GM12878 (cell line): ENCODE measurements around the gene BRAF. TPM values are rescaled to one million over a fixed set of nuclear protein-coding genes. Genes with fewer than 3 reads are reported as not detected.

Experiments used
- EP300 ChIP-seq, 2 experiments: fragments of 150-350 bp in 1 of 2; IDR thresholded peaks; 2 replicates each; pipeline ENCODE4 v1.6.1; 2011 to 2012; ENCODE audit warnings: low read depth in 2 of 2, low read length in 2 of 2, borderline replicate concordance in 1 of 2, improper control_type of control experiment in 1 of 2, inconsistent platforms in 1 of 2; ENCODE audit not compliant: control insufficient read depth in 1 of 2
- ETV6 ChIP-seq, 2 experiments: fragments of 450-650 bp in 1 of 2; IDR thresholded peaks in 1 of 2; conservative IDR thresholded peaks in 1 of 2; 2 replicates each; pipeline ENCODE4 v1.6.1; 2014; ENCODE audit warnings: antibody characterized with exemption in 1 of 2, borderline replicate concordance in 1 of 2, low read depth in 1 of 2, mild to moderate bottlenecking in 1 of 2, moderate library complexity in 1 of 2
- IKZF1 ChIP-seq: fragments of 450-650 bp; conservative IDR thresholded peaks from 2 replicates; pipeline ENCODE4 v1.6.1; 2017; ENCODE audit warnings: antibody characterized with exemption, mild to moderate bottlenecking
- IKZF2 ChIP-seq, 2 experiments: fragments of 450-650 bp; IDR thresholded peaks; 2 replicates each; pipeline ENCODE4 v1.6.1; 2017; ENCODE audit warnings: mild to moderate bottlenecking in 2 of 2, moderate library complexity in 2 of 2
- JUNB ChIP-seq: IDR thresholded peaks from 2 replicates; pipeline ENCODE4 v1.6.1; 2016; ENCODE audit warnings: antibody characterized with exemption, mild to moderate bottlenecking
- MTA2 ChIP-seq: fragments of 450-650 bp; IDR thresholded peaks from 2 replicates; pipeline ENCODE4 v1.6.1; 2016; ENCODE audit warnings: low read depth, mild to moderate bottlenecking, moderate library complexity
- RAD51 ChIP-seq: fragments of 450-650 bp; IDR thresholded peaks from 2 replicates; pipeline ENCODE4 v1.6.1; 2016; ENCODE audit warnings: moderate library complexity, mild to moderate bottlenecking, inconsistent platforms
- RFX5 ChIP-seq: IDR thresholded peaks from 2 replicates; pipeline ENCODE4 v1.6.1; 2011; ENCODE audit warnings: low read depth, low read length, improper control_type of control experiment
- SMAD5 ChIP-seq: IDR thresholded peaks from 2 replicates; pipeline ENCODE4 v1.6.1; 2016; ENCODE audit warnings: antibody characterized with exemption, low read depth
- SUZ12 ChIP-seq: fragments of 200-600 bp; sonication (generic); IDR thresholded peaks from one replicate; pipeline ENCODE4 v1.6.1; 2018; ENCODE audit warnings: antibody characterized with exemption, mild to moderate bottlenecking; ENCODE audit not compliant: unreplicated experiment
- ZNF24 ChIP-seq: fragments of 450-650 bp; IDR thresholded peaks from 2 replicates; pipeline ENCODE4 v1.6.1; 2017; ENCODE audit warnings: antibody characterized with exemption, mild to moderate bottlenecking
- polyA plus RNA-seq, 11 experiments: library from polyadenylated mRNA; depleted of rRNA in 4 of 11; unstranded in 6 of 11; stranded (reverse) in 5 of 11; fragments of >200 nt; fragmentation: Nextera tagmentation in 4 of 11; fragmentation: Illumina TruSeq in 1 of 11; extraction: Ambion mirVana in 4 of 11; extraction: Trizol in 1 of 11; gene quantifications; 1 replicate in 1 of 11; 2 replicates in 10 of 11; pipeline versions ENCODE4 v1.2.1 to v1.2.3, GENCODE V29; 2011 to 2016; ENCODE audit warnings: inconsistent platforms in 2 of 11, missing spikeins in 2 of 11, low read depth in 1 of 11
- total RNA-seq, 4 experiments: library from RNA; depleted of rRNA in 3 of 4; stranded (reverse); fragments of >200 nt in 3 of 4; fragmentation: Illumina TruSeq in 1 of 4; extraction: Trizol in 1 of 4; gene quantifications; 2 replicates each; pipeline versions ENCODE4 v1.2.1 to v1.2.3, GENCODE V29; 2013 to 2021
- TF ChIP-seq, protein P1 (sequence below): fragments of 450-650 bp; IDR thresholded peaks from 2 replicates; pipeline ENCODE4 v1.6.1; 2016; ENCODE audit warnings: mild to moderate bottlenecking
- TF ChIP-seq, protein P2 (sequence below): fragments of 450-650 bp; IDR thresholded peaks from 2 replicates; pipeline ENCODE4 v1.6.1; 2017; ENCODE audit warnings: mild to moderate bottlenecking, low read depth, inconsistent platforms; ENCODE audit not compliant: poor library complexity, severe bottlenecking
- TF ChIP-seq, protein P3 (sequence below): IDR thresholded peaks from 2 replicates; pipeline ENCODE4 v1.6.1; 2012; ENCODE audit warnings: mild to moderate bottlenecking, low read depth, low read length

The BRAF gene
- total and polyA plus RNA-seq, 10 of the 15 experiments (the other 5 are each of a cell fraction or from before 2014, with no cell fraction given) = 2.6 to 31.0 (median 10.6) TPM

DNA sequence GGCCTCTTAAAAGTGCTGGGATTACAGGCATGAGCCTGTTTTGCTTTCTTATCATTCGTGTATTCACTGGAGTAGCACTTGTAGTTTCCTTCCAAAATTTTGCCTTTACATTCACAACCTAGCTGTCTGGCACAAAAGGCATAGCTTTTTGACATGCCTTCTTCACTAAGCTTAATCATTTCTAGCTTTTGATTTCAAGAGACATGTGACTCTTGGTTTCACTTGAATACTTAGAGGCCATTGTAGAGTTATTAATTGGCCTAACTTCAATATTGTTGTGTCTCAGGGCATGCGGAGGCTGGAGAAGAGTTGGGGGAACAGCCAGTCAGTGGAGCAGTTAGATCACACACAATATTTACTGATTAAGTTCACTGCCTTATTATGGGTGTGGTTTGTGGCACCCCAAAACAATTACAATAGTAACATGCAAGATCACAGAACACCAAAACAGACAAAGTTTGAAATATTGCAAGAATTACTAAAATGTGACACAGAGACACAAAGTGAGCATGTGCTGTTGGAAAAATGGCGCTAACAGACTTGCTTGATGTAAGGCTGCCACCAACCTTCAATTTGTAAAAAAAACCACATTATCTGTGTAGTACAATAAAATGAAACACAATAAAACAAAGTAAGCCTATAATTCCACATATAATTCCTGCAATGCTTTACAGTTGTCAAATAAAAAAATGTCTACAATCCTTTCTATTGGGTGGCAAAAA lies 43.1 kb downstream of the BRAF start (continued):
- TF ChIP-seq, protein P1, sequence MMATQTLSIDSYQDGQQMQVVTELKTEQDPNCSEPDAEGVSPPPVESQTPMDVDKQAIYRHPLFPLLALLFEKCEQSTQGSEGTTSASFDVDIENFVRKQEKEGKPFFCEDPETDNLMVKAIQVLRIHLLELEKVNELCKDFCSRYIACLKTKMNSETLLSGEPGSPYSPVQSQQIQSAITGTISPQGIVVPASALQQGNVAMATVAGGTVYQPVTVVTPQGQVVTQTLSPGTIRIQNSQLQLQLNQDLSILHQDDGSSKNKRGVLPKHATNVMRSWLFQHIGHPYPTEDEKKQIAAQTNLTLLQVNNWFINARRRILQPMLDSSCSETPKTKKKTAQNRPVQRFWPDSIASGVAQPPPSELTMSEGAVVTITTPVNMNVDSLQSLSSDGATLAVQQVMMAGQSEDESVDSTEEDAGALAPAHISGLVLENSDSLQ = peak; percentile 57
- TF ChIP-seq MTA2 (peak; percentile 78), EP300 (IDR thresholded peaks at IDR 0.05; ENCODE audit: borderline replicate concordance in 1 of 2, control insufficient read depth in 1 of 2, low read depth in 2 of 2, low read length in 2 of 2) (no peak), ZNF24 (0 out of 2 replicates have a peak, but pooled peaks have one; percentile 30), SMAD5 (no peak), IKZF2 (IDR thresholded peaks at IDR 0.05) (peak in 1 of 2 experiments; percentile 23; a peak in 1 of 4 replicates), JUNB (peak; percentile 67), IKZF1 (0 out of 2 replicates have a peak, but pooled peaks have one; percentile 28), RFX5 (no peak), SUZ12 (no peak), RAD51 (peak; percentile 82), ETV6 (conservative IDR thresholded peaks at IDR 0.05 in 1 of 2, IDR thresholded peaks at IDR 0.05 in 1 of 2; ENCODE audit: borderline replicate concordance in 1 of 2, low read depth in 1 of 2) (no peak)
- TF ChIP-seq, protein P2, sequence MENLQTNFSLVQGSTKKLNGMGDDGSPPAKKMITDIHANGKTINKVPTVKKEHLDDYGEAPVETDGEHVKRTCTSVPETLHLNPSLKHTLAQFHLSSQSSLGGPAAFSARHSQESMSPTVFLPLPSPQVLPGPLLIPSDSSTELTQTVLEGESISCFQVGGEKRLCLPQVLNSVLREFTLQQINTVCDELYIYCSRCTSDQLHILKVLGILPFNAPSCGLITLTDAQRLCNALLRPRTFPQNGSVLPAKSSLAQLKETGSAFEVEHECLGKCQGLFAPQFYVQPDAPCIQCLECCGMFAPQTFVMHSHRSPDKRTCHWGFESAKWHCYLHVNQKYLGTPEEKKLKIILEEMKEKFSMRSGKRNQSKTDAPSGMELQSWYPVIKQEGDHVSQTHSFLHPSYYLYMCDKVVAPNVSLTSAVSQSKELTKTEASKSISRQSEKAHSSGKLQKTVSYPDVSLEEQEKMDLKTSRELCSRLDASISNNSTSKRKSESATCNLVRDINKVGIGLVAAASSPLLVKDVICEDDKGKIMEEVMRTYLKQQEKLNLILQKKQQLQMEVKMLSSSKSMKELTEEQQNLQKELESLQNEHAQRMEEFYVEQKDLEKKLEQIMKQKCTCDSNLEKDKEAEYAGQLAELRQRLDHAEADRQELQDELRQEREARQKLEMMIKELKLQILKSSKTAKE = peak; percentile 51
- TF ChIP-seq, protein P3, sequence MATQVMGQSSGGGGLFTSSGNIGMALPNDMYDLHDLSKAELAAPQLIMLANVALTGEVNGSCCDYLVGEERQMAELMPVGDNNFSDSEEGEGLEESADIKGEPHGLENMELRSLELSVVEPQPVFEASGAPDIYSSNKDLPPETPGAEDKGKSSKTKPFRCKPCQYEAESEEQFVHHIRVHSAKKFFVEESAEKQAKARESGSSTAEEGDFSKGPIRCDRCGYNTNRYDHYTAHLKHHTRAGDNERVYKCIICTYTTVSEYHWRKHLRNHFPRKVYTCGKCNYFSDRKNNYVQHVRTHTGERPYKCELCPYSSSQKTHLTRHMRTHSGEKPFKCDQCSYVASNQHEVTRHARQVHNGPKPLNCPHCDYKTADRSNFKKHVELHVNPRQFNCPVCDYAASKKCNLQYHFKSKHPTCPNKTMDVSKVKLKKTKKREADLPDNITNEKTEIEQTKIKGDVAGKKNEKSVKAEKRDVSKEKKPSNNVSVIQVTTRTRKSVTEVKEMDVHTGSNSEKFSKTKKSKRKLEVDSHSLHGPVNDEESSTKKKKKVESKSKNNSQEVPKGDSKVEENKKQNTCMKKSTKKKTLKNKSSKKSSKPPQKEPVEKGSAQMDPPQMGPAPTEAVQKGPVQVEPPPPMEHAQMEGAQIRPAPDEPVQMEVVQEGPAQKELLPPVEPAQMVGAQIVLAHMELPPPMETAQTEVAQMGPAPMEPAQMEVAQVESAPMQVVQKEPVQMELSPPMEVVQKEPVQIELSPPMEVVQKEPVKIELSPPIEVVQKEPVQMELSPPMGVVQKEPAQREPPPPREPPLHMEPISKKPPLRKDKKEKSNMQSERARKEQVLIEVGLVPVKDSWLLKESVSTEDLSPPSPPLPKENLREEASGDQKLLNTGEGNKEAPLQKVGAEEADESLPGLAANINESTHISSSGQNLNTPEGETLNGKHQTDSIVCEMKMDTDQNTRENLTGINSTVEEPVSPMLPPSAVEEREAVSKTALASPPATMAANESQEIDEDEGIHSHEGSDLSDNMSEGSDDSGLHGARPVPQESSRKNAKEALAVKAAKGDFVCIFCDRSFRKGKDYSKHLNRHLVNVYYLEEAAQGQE = no peak
